ENCODE results near the gene PWWP2A.
A peak's percentile ranks its signal among the peaks of the same experiment; 100 is the strongest.
"Not testable (repeated sequence)": the region's sequence is repeated elsewhere in the genome, so short reads cannot be mapped to it uniquely, and the experiment has no call there.

The PWWP2A gene

DNA sequence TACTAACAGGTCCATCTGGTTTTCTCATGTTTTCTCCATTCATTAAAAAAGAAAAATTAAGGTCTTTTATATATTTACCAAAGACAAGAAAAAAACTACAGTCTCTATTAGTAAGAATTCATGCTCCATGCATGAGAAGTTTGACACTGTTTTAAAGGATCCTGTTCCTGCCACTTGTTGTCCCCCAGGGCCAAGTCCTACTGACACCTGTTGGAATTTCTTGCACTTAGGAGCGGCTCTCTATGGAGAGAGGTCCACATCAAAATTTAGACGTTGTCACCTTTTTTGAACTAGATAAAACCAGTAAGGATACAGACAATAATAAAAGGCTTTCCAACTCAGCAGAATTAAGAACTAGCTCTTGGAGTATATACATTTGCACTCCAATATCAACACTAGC, 42.3 kb downstream of the PWWP2A start:
- DNase-seq (ENCODE audit: low spot score) = no peak

DNA sequence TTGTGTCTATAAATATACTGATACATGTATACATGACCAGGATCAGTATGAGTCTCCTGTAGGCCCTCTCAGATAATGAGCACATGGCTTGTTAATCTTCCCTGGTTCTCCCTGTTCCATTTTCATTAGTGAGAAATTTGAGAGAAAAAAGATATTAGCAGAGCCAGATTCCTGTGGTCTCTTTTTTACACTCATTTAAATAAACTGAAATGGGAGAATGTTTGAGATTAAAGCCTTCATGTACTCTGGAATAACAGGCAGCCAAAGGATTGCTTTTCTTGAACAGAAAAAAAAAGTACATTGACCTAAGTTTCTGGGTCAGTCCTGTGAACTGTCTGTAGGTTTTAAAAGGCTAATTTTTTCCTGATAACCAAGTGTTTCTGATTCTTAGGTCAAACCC, 44.2 kb downstream of the PWWP2A start:
- DNase-seq (ENCODE audit: low spot score) = no peak

DNA sequence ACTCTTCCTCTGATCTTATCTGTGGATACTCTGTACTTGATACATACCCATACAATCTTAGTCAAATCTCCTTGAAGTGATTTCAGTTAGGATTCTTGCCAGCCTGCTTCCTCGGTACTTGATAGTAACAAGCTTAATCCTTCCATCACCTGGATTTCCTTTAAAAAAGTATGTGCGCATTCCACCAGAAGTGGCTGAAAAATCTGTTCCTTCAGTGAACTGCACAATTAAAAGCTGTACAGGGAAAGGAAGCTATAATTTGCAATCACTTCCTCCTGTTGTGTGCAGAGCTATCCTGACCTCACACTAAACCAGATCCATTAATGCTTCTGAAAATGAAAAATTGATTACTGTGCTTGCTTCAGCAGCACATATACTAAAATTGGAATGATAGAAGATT, 47.3 kb downstream of the PWWP2A start:
- no peak for DNase-seq (ENCODE audit: low spot score)

DNA sequence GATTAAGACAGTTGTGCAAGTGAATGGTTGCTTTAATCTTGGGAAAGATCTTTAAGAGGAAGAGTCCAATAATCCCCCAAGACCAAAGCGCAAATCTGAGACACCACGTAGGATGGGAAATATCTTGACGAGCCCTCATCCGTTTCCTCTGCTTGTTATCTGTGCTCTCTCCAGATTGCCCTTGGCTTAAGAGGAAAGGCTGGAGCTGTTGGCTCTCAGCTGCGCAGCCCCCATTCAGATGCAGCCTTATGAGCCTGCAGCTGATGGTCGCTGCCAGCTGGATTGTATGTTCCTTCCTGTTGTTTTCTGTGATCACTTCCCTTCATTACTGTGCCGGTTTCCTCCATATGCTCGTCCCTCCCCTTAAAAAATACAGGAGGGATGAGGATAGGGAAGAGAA, 47.7 kb downstream of the PWWP2A start:
- no peak for DNase-seq (ENCODE audit: low spot score)

DNA sequence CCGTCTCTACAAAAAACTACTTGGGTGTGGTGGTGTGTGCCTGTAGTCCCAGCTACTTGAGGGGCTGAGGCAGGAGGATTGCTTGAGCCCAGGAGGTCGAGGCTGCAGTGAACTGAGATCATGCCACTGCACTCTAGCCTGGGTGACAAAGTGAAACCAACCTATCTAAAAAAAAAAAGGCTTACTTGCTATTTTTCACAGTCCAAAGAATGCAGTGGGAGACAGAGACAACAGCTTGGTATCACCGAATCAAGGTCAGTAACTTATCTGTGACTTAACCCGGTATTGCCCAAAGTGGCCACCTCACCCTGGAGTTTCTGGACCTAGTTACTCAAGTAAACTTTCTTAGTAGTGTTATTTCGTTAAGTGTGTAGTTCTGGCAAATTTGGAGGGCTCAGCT, 50.1 kb downstream of the PWWP2A start:
- DNase-seq (ENCODE audit: low spot score) = not testable (repeated sequence)

DNA sequence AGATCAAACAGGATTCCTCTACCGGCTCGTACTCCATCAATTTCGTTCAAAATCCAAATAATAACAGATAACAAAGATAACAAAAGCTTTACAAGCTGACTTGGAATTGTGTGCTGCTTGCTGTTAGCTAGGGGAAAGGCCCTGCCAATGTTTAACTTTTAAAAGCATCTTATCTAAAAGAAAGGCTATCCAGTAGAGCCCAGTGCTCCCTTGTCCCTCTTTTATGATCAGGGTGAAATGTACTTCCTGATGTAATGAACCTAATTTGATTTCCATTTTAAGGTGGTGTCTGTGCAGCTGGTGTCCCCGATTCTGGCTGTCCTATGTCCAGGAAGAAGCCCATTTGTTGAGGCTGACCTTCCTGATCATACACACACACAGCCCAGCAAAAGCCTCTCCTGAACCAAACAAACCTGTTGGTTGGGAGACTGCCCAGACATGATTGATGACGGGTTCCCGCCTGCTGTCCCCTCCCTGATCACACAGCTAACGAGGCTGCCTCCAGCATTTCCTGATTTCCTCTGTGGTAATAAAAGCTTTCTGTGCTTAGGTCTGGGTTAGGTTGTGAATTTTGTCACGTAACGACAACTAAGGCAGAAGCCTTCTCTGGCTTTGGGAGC, 54.1 kb downstream of the PWWP2A start:
- no peak for DNase-seq (ENCODE audit: low spot score)

DNA sequence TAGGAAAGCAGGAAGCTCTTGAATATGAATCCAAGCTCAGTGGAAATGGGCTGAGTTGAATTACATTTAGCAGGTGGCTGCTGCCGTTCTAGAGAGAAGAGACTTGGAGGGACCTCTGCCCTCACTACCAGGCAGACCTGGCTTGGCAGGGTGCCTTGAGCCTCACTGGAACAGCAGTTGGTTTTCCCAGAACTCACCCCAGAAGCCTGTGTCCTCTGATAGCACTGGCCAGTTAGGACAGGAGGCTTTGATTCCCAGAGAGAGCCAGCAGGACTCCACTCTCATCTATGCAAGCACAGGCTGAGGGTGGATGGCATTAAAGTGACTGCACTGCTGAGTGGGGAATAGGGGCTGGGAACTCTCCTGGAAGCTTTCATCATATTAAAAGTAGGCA, 54.8 kb downstream of the PWWP2A start:
- no peak for DNase-seq (ENCODE audit: low spot score)

DNA sequence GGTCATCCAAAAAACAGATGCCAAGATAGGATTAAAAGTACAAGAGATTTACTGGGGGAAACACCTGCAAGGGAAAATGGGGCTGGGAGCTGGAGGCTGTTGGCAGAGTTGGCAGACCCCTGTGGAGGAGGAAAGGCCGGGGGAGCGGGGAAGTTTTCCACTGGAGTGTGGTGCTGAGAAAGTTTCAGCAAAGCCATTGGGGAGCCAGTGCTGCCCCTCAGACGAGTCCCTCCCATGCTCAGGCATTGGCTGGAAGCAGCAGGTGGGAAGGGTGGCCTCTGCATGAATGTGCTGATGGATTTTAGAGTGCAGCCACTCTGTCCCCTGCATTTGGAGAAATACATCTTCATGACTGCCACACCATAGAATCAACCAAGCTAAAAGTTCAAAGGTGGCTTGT, 57.5 kb downstream of the PWWP2A start:
- DNase-seq (ENCODE audit: low spot score) = no peak

DNA sequence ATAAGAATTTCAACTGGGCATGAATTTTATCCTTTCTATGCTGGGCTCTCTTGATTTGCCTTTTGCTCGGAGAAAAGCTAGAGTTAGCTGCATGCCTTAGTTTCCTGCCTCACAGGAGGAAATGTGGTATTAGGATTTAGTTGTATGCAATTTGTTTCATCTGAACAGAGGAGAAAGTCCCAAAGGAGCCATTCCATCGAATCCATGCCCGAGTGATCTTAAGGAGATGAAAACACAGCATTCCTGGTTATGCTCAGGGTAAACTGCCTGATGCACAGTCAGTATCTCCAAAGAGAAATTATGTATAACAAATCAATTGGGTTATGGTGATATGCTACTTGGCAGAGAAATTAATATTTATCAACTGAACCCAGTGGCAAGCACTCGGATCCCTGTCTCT, 59.2 kb downstream of the PWWP2A start:
- DNase-seq (ENCODE audit: low spot score) = no peak

DNA sequence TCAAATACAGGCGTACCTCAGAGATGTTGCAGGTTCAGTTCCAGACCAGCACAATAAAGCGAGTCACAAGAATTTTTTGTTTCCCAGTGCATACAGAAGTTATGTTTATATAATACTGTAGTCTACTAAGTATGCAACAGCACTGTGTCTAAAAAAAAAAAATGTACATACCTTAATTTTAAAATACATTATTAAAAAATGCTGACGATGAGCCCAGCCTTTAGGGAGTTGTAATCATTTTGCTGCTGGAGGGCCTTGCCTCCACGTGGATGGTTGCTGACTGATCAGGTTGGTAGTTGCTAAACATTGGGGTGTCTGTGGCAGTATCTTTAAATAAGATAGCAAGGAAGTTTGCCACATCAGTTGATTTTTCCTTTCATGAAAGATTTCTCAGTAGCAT, 62.0 kb downstream of the PWWP2A start:
- DNase-seq (ENCODE audit: low spot score) = no peak

DNA sequence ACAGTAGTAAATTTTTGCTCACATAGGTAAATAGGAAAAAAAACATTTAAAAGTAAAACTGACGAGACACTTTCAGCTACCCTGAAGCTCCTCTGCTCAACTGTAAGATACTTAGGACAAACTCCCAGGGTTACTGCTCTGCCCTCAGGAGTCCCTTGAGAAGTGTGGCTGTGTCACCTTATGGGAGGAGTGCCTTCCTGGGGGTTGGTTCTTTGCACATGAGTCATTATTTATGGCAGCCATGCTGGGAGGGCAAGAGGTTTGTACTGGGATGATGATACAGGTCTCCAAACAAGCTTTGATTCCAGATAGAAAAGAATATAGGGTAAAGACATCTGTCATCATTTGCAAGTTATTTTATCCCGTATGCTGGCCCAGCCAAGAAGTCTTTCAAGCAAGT, 64.4 kb downstream of the PWWP2A start:
- peak; percentile 73 for DNase-seq (ENCODE audit: low spot score)

DNA sequence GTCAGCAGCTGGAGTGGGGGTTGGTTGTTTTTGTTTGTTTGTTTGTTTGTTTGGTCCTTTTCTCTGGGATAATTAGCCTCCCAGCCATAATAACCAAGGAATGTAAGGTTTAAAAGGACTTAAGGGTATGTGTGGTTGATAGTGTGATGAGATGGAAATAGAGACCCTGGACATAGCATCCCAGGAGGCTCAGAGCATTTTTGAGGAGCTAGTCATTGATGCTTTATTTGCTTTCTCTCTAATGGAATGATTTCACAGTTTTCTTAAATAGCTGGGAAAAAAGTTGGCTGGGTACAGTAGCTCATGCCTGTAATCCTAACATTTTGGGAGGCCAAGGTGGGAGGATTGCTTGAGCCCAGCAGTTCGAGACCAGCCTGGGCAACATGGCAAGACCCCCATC, 65.2 kb downstream of the PWWP2A start:
- peak; percentile 42 for DNase-seq (ENCODE audit: low spot score)

DNA sequence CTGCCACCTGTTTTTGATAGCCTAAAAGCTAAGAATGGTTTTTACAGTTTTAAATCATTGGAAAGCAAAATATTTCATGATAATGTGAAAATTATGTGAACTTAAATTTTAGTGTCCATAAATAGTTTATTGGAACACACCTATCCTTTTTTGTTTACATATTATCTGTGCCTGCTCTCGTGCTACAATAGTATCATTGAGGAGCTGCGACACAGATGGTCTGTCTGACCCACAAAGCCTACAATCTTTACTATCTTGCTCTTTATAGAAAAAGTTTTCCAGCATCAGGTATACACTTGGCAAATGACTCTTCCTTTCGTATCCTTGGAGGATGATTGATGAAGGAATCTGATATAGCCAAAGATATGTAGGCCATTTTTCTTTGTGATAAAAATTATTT, 70.2 kb downstream of the PWWP2A start:
- DNase-seq (ENCODE audit: low spot score) = no peak

DNA sequence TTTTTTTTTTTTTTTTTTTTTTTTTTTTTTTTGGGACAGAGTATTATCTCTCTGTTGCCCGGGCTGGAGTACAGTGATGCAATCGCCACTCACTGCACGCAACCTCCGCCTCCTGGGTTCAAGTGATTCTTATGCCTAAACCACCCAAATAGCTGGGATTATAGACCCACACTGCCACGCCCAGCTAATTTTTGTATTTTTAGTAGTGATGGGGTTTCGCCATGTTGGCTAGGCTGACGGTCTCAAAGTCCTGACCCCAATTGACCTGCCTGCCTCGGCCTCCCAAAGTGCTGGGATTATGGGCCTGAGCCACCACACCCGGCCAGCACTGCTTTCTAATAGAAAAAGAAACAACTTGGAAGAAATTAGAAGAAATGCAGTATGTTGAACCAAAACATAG, 71.1 kb downstream of the PWWP2A start:
- DNase-seq (ENCODE audit: low spot score) = no peak

DNA sequence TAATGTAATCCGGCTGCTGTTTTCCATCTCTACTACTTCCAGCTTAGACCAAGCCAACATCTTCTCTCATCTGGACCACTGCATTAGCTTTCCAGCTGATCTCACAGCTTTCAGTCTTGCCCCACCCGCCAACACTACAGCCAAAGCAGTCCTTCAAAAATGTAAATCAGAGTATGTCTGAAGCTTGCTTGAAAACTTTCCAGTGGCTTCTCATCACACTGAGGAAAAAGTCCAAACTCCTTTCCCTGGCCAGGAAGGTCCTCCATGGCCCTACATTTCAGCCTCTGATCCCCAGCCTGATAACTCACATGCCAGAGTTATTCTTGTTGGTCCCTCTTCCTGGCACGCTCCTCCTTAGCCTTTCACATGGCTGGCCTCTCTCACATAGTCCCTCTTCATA, 71.8 kb downstream of the PWWP2A start:
- DNase-seq (ENCODE audit: low spot score) = no peak

DNA sequence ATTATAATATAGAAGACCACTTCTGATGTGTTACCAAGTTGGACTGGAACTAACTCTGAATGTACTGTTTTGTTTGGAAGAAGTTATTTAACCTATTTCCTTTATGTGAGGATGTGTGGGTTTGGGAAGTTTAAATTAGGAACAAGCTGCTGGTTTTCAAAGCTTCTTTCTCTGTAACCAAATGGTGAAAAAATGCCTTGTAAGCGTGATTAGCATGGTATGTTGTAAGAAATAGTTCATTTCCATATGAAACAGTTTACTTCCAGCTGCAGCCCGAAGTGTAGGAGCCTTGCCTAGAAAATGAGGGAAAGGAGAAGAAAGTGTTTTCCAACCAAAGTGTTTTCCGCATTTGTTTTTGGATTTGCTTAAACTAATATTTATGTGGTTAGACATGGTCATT, 74.3 kb downstream of the PWWP2A start:
- no peak for DNase-seq (ENCODE audit: low spot score)

DNA sequence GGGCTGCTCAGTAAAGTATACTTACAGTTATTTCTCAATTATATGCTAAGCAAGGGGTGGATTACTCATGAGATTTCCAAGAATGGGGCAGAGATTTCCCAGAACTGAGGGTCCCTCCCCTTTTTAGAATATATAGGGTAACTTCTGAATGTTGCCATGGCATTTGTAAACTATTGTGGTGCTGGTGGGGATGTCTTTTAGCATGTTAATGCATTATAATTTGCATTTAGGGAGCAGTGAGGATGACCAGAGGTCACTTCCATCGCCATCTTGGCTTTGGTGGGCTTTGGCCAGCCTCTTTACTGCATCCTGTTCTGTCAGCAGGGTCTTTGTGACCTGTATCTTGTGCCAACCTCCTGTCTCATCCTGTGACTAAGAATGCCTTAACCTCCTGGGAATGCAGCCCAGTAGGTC, 74.9 kb downstream of the PWWP2A start:
- DNase-seq (ENCODE audit: low spot score) = no peak

DNA sequence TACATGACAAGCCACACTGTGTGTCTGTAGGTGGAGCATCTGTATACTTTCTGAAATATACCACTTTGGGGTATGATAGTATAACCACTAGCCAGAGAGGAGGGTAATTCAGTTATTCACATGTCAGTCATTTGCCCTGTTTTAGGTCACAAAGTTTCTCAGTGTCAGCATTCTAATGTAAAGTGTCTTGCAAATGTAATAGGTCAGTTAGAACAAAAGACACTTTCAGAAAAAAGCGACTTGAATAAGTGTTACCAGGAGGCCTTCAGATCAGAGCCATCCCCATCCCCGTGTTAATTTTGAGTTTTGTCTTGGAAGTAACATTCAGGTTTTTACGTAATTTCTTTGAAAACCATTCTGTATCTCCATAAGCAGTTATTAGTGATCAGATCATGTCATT, 76.6 kb downstream of the PWWP2A start:
- no peak for DNase-seq (ENCODE audit: low spot score)

Data from AG08395 (cell line).